ENCODE data around the gene GALNT2.

DNA sequence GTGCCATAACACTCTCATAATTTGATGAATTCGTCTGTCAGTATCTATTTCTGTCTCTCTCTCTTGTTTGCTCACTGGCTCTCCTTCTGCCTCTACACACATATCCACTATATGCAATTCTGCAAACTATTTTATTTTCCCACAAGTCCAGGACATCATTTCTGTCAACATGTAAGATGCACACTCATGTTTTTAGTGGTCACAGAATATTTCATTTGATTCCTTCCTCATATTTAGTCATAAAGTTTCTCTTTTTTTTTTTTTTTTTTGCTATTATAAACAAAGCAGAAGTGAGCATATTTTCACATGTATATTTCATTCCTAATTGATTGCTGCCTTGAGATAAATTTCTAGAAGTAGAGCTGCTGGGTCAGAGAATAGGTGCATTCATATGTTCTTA is 193.8 kb downstream of the GALNT2 start:
- TF ChIP-seq ZFP3 (CRISPR knock-in tag; IDR thresholded peaks at IDR 0.05) (no peak), BACH2 (CRISPR knock-in tag; IDR thresholded peaks at IDR 0.05; ENCODE audit: borderline replicate concordance) (no peak), CSDC2 (CRISPR knock-in tag; IDR thresholded peaks at IDR 0.05) (no peak), TCF4 (CRISPR knock-in tag; IDR thresholded peaks at IDR 0.05; ENCODE audit: borderline replicate concordance) (no peak), ARNTL (CRISPR knock-in tag; IDR thresholded peaks at IDR 0.05; ENCODE audit: borderline replicate concordance, low read depth) (no peak)
- TF ChIP-seq, protein P1, sequence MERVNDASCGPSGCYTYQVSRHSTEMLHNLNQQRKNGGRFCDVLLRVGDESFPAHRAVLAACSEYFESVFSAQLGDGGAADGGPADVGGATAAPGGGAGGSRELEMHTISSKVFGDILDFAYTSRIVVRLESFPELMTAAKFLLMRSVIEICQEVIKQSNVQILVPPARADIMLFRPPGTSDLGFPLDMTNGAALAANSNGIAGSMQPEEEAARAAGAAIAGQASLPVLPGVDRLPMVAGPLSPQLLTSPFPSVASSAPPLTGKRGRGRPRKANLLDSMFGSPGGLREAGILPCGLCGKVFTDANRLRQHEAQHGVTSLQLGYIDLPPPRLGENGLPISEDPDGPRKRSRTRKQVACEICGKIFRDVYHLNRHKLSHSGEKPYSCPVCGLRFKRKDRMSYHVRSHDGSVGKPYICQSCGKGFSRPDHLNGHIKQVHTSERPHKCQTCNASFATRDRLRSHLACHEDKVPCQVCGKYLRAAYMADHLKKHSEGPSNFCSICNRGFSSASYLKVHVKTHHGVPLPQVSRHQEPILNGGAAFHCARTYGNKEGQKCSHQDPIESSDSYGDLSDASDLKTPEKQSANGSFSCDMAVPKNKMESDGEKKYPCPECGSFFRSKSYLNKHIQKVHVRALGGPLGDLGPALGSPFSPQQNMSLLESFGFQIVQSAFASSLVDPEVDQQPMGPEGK (CRISPR knock-in tag; IDR thresholded peaks at IDR 0.05; ENCODE audit: borderline replicate concordance), result no peak
